ENCODE data around the gene ANKFY1. TPM values are rescaled to one million over a fixed set of nuclear protein-coding genes. Genes with fewer than 3 reads are reported as not detected.

ANKFY1 gene
- total and polyA plus RNA-seq, 9 of the 15 experiments (the other 6 are each of a cell fraction or from before 2014, with no cell fraction given): 4.3 to 25.6 (median 12.2) TPM

DNA sequence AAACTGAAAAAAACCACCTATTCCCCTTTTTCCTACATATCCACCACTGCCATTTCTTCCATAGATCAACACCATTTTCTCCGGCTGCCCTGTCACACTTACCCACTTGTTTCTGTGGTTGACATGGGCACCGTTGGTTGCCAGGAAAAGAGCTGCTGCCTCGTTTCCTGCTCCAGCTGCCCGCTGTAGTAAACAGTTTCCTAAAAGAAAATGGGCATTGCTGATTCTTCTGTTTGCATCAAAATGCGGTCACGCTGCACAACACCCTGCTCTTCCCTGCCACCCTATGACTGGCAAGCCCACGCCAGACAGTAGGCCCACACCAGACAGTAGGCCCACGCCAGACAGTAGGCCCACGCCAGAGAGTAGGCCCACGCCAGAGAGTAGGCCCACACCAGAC lies 74.5 kb downstream of the ANKFY1 start:
- BruUV-seq (replicated peaks): no TSS peak
- Histone ChIP-seq H2AFZ (ENCODE audit: low read depth, low read length) (no peak overlapping the region), H3K27me3 (ENCODE audit: control insufficient read depth in 2 of 2, insufficient read depth in 2 of 2, low read length in 2 of 2) (no peaks in the 10 kb centered on the region), H3K4me3 (no peak overlapping the region), H3K27ac (ENCODE audit: extremely low read depth, low read depth, low read length) (no peak overlapping the region), H3K4me1 (replicated peaks in 1 of 2; ENCODE audit: control insufficient read depth in 2 of 2, insufficient read depth in 2 of 2, low read length in 2 of 2) (no peaks in the 10 kb centered on the region), H3K9me1 (ENCODE audit: control insufficient read depth, insufficient read depth, low read length) (no peaks in the 10 kb centered on the region), H3K79me2 (ENCODE audit: control insufficient read depth, insufficient read depth, low read length) (no peaks in the 10 kb centered on the region), H3K36me3 (ENCODE audit: control insufficient read depth, insufficient read depth, low read length) (peaks cover 56% of the 10 kb centered on the region; the same call in 2 of the 3 replicates), H3K9ac (ENCODE audit: insufficient read depth in 1 of 2, low read depth in 2 of 2, low read length in 2 of 2) (no peak overlapping the region), H3K9me3 (replicated peaks; ENCODE audit: control insufficient read depth, insufficient read depth, low read depth, low read length) (no peaks in the 10 kb centered on the region), H3K4me2 (ENCODE audit: insufficient read depth, low read length) (no peak overlapping the region), H4K20me1 (replicated peaks; ENCODE audit: control insufficient read depth, insufficient read depth, low read length) (no peaks in the 10 kb centered on the region)
- ChIA-PET CTCF (ENCODE audit: low intra/inter-chr PET ratio) (no interaction called here), POLR2A (no interaction called here)
- WGBS (ENCODE audit: insufficient coverage, low coverage, missing lambda C conversion rate): 94% methylated on average over 8 of the region's 10 CpGs
- in situ Hi-C loops (cut with MboI) (no loop called here), intact Hi-C loops (cut with micrococcal nuclease) (no loop called here)
- no peak for DNase-seq (ENCODE audit: extremely low read depth in 1 of 4, low spot score in 3 of 4)
- no peak for ATAC-seq
- no peak for FAIRE-seq
- TF ChIP-seq MITF (IDR thresholded peaks at IDR 0.05) (no peak), CTBP1 (IDR thresholded peaks at IDR 0.05; ENCODE audit: borderline replicate concordance) (no peak), ELK3 (CRISPR knock-in tag; IDR thresholded peaks at IDR 0.05) (no peak), MCM7 (IDR thresholded peaks at IDR 0.05) (no peak), RUNX1 (IDR thresholded peaks at IDR 0.05; ENCODE audit: low read depth) (no peak), ZNF311 (CRISPR knock-in tag; IDR thresholded peaks at IDR 0.05) (no peak), JUNB (CRISPR knock-in tag; conservative IDR thresholded peaks at IDR 0.05) (no peak), THRAP3 (IDR thresholded peaks at IDR 0.05; ENCODE audit: borderline replicate concordance) (no peak), CHD4 (IDR thresholded peaks at IDR 0.05; ENCODE audit: insufficient read depth, insufficient replicate concordance, low read depth, low read length, poor library complexity, severe bottlenecking) (no peak), MBD1 (CRISPR knock-in tag; IDR thresholded peaks at IDR 0.05) (no peak), SP2 (IDR thresholded peaks at IDR 0.05; ENCODE audit: extremely low read depth, low read depth, low read length, poor library complexity, severe bottlenecking) (no peak), ZBTB12 (CRISPR knock-in tag; IDR thresholded peaks at IDR 0.05) (no peak), STAT5A (IDR thresholded peaks at IDR 0.05; ENCODE audit: borderline replicate concordance, low read length) (no peak), ZNF165 (CRISPR knock-in tag; IDR thresholded peaks at IDR 0.05; ENCODE audit: borderline replicate concordance) (no peak)
- TF ChIP-seq, protein P1, sequence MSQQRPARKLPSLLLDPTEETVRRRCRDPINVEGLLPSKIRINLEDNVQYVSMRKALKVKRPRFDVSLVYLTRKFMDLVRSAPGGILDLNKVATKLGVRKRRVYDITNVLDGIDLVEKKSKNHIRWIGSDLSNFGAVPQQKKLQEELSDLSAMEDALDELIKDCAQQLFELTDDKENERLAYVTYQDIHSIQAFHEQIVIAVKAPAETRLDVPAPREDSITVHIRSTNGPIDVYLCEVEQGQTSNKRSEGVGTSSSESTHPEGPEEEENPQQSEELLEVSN (IDR thresholded peaks at IDR 0.05; ENCODE audit: borderline replicate concordance in 1 of 2, extremely low read depth in 1 of 2, insufficient read depth in 1 of 2, insufficient read length in 1 of 2, low read depth in 1 of 2, low read length in 1 of 2, poor library complexity in 1 of 2, severe bottlenecking in 1 of 2): no peak

Data from K562 (cell line).